A673 (cell line): ENCODE results near the gene HPCAL1. TPM values are rescaled to one million over a fixed set of nuclear protein-coding genes. Genes with fewer than 3 reads are reported as not detected.

ENCODE experiments used
- BruUV-seq: library from RNA; stranded (reverse); fragments of 400-500 nt; replicated peaks from 2 replicates; lab custom pipeline; 2021; lab: Mats Ljungman, UMichigan
- CTCF ChIA-PET: fragments of 300-600 bp; sonication (Branson Sonifier 250); formaldehyde crosslinking; loops from one replicate; lab custom pipeline; 2022; ENCODE audit warnings: antibody characterized with exemption; lab: Charles Lee
- POLR2A ChIA-PET: fragments of 300-600 bp; sonication (Branson Sonifier 250); formaldehyde crosslinking; loops from one replicate; lab custom pipeline; 2022; ENCODE audit warnings: antibody characterized with exemption; ENCODE audit not compliant: low non-redundant PET; lab: Charles Lee
- DNase-seq: peaks from one replicate; pipeline ENCODE4 v3.0.0-alpha.2; 2015; ENCODE audit warnings: low spot score
- H3K27ac ChIP-seq: fragments of 200-600 bp; sonication (generic); 2 replicates; pipeline ENCODE4 v1.5.1; 2016; ENCODE audit warnings: mixed run types, low read depth, mild to moderate bottlenecking, mixed read lengths, antibody characterized with exemption, low read length; ENCODE audit not compliant: poor library complexity, severe bottlenecking
- H3K27me3 ChIP-seq: fragments of 200-600 bp; sonication (generic); replicated peaks from 2 replicates; pipeline ENCODE4 v1.6.1; 2017; ENCODE audit warnings: mixed run types, low read depth, mild to moderate bottlenecking, mixed read lengths, antibody characterized with exemption, low read length; ENCODE audit not compliant: insufficient read depth, poor library complexity
- H3K36me3 ChIP-seq: fragments of 200-600 bp; sonication (generic); 2 replicates; pipeline ENCODE4 v1.6.1; 2016; ENCODE audit warnings: mixed run types, mild to moderate bottlenecking, mixed read lengths, antibody characterized with exemption, low read length; ENCODE audit not compliant: insufficient read depth, poor library complexity, severe bottlenecking
- H3K4me1 ChIP-seq: fragments of 200-600 bp; sonication (generic); 2 replicates; pipeline ENCODE4 v1.6.1; 2017; ENCODE audit warnings: mixed run types, mild to moderate bottlenecking, mixed read lengths, antibody characterized with exemption, low read length; ENCODE audit not compliant: insufficient read depth, poor library complexity, severe bottlenecking
- H3K4me3 ChIP-seq: fragments of 200-600 bp; sonication (generic); 2 replicates; pipeline ENCODE4 v1.5.1; 2016; ENCODE audit warnings: low read depth, mixed run types, mild to moderate bottlenecking, mixed read lengths, low read length; ENCODE audit not compliant: poor library complexity, severe bottlenecking
- H3K9me3 ChIP-seq: fragments of 200-600 bp; sonication (generic); 2 replicates; pipeline ENCODE4 v1.6.1; 2016; ENCODE audit warnings: mixed run types, low read depth, mild to moderate bottlenecking, mixed read lengths, antibody characterized with exemption, low read length; ENCODE audit not compliant: poor library complexity, severe bottlenecking
- EZH2 ChIP-seq: fragments of 200-600 bp; sonication (generic); IDR thresholded peaks from 2 replicates; pipeline ENCODE4 v1.6.1; 2017; ENCODE audit warnings: borderline replicate concordance, low read depth, mild to moderate bottlenecking, mixed read lengths, antibody characterized with exemption, low read length; ENCODE audit not compliant: poor library complexity, severe bottlenecking
- intact Hi-C: fragments of 100-400 bp; cut with micrococcal nuclease; formaldehyde crosslinking; loops from one replicate; pipeline ENCODE4 v1.10.0; 2022; ENCODE audit not compliant: unreplicated experiment
- total RNA-seq: library from RNA; stranded (reverse); gene quantifications from 2 replicates; pipeline ENCODE4 v1.2.3, GENCODE V29; 2021
- TF ChIP-seq, protein P1 (sequence below): fragments of 300-800, 200-600 bp; sonication (generic); conservative IDR thresholded peaks from 2 replicates; pipeline ENCODE4 v1.5.1; 2017; ENCODE audit warnings: low read depth, mild to moderate bottlenecking, antibody characterized with exemption, low read length, moderate library complexity, mixed read lengths

The HPCAL1 gene
- total RNA-seq, 1 experiment from 2014 or later = 9.7 TPM

DNA sequence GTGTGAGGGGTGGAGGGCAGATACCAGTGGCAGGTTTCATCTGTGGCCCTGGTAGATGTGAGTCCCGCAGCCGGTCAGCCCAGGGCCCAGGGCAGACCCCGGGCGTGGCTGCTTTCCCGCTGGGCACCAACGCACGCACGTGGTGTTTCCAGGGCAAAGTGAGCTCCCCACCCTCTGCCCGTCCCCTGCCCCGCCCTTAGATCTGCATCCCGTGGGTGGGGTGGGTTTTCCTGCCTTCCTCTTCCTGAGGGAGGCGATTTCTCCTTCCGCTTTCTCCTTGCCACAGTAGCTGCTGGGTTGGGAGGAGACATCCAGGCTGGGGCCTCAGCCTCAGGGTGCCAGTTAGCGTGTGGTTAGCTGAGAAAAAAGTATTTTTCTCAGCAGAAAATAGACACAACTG lies 95.8 kb downstream of the HPCAL1 start:
- H3K4me1 ChIP-seq = no peaks in the 10 kb centered on the region

GRCh38 chr2:10399358-10399757 lies 96.7 kb downstream of the HPCAL1 start:
- no peak overlapping the region for H3K4me3 ChIP-seq
- no peaks in the 10 kb centered on the region for H3K9me3 ChIP-seq
- TF ChIP-seq, protein P1, sequence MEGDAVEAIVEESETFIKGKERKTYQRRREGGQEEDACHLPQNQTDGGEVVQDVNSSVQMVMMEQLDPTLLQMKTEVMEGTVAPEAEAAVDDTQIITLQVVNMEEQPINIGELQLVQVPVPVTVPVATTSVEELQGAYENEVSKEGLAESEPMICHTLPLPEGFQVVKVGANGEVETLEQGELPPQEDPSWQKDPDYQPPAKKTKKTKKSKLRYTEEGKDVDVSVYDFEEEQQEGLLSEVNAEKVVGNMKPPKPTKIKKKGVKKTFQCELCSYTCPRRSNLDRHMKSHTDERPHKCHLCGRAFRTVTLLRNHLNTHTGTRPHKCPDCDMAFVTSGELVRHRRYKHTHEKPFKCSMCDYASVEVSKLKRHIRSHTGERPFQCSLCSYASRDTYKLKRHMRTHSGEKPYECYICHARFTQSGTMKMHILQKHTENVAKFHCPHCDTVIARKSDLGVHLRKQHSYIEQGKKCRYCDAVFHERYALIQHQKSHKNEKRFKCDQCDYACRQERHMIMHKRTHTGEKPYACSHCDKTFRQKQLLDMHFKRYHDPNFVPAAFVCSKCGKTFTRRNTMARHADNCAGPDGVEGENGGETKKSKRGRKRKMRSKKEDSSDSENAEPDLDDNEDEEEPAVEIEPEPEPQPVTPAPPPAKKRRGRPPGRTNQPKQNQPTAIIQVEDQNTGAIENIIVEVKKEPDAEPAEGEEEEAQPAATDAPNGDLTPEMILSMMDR = no peak
- TF ChIP-seq EZH2 = no peak
- ChIA-PET POLR2A (no interaction called here), CTCF (no interaction called here)
- DNase-seq = no peak
- H3K27ac ChIP-seq = no peak overlapping the region
- intact Hi-C loops = no loop called here
- H3K36me3 ChIP-seq = no peaks in the 10 kb centered on the region
- H3K27me3 ChIP-seq = no peaks in the 10 kb centered on the region
- H3K4me1 ChIP-seq = no peaks in the 10 kb centered on the region
- no TSS peak for BruUV-seq

More for the DNA sequence above, 95.8 kb downstream of the HPCAL1 start:
- no peak overlapping the region for H3K27ac ChIP-seq
- CTCF ChIA-PET = no interaction called here
- H3K36me3 ChIP-seq = no peaks in the 10 kb centered on the region
- intact Hi-C loops = no loop called here
- no peaks in the 10 kb centered on the region for H3K27me3 ChIP-seq
- no peak for DNase-seq
- POLR2A ChIA-PET = no interaction called here
- TF ChIP-seq, protein P1 = no peak
- TF ChIP-seq EZH2 = no peak
- H3K9me3 ChIP-seq = no peaks in the 10 kb centered on the region
- no TSS peak for BruUV-seq
- H3K4me3 ChIP-seq = no peak overlapping the region

- intact Hi-C loops = no loop called here
- Histone ChIP-seq H3K27me3 (no peaks in the 10 kb centered on the region), H3K4me3 (no peak overlapping the region), H3K27ac (no peak overlapping the region), H3K4me1 (no peaks in the 10 kb centered on the region), H3K36me3 (no peaks in the 10 kb centered on the region), H3K9me3 (no peaks in the 10 kb centered on the region)
- BruUV-seq = no TSS peak
- DNase-seq = no peak
- ChIA-PET CTCF (no interaction called here), POLR2A (no interaction called here)
- no peak for TF ChIP-seq EZH2
- TF ChIP-seq, protein P1 = no peak
Measured at GRCh38 chr2:10400002-10400401, 97.3 kb downstream of the HPCAL1 start.
